Measurements from ENCODE around the gene CDH12. TPM values are rescaled to one million over a fixed set of nuclear protein-coding genes. Genes with fewer than 3 reads are reported as not detected.

CDH12 gene
- total and polyA plus RNA-seq, 7 donors, result 0.04 TPM; not detected in 6

DNA sequence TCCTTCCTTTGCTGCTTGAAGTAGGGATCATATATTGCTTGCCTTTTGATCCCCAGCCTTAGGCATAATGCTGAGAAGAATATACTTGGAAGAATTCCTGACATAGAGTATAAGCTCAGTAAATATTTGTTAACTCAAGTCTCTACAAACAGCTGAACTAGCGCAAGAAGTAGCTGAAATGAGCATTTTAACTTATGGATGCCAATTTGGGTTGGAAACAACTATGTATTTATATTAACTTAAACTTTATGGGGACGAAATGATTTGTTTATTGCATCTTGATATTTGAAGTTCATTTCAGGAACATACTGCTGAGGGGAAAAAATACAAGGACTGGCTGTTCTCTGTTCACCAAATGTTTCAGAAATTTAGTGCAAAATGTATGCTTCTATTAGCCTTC is 258.7 kb downstream of the CDH12 start:
- no peak for DNase-seq
- H3K27me3 ChIP-seq, result no peaks in the 10 kb centered on the region
- TF ChIP-seq POLR2AphosphoS5 (IDR thresholded peaks at IDR 0.05) (no peak), POLR2A (IDR thresholded peaks at IDR 0.05) (no peak), EP300 (IDR thresholded peaks at IDR 0.05) (no peak)
- TF ChIP-seq, protein P1, sequence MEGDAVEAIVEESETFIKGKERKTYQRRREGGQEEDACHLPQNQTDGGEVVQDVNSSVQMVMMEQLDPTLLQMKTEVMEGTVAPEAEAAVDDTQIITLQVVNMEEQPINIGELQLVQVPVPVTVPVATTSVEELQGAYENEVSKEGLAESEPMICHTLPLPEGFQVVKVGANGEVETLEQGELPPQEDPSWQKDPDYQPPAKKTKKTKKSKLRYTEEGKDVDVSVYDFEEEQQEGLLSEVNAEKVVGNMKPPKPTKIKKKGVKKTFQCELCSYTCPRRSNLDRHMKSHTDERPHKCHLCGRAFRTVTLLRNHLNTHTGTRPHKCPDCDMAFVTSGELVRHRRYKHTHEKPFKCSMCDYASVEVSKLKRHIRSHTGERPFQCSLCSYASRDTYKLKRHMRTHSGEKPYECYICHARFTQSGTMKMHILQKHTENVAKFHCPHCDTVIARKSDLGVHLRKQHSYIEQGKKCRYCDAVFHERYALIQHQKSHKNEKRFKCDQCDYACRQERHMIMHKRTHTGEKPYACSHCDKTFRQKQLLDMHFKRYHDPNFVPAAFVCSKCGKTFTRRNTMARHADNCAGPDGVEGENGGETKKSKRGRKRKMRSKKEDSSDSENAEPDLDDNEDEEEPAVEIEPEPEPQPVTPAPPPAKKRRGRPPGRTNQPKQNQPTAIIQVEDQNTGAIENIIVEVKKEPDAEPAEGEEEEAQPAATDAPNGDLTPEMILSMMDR (IDR thresholded peaks at IDR 0.05), result no peak
- H3K4me3 ChIP-seq, result no peak overlapping the region
- WGBS, 2 donors, result 42 to 69% methylated on average over 2 of the region's 2 CpGs
- intact Hi-C loops (cut with DNase I), result no loop called here
- no peaks in the 10 kb centered on the region for H3K4me1 ChIP-seq
- no peaks in the 10 kb centered on the region for H3K36me3 ChIP-seq
- H3K27ac ChIP-seq, result no peak overlapping the region
- H3K9me3 ChIP-seq, result no peaks in the 10 kb centered on the region

DNA sequence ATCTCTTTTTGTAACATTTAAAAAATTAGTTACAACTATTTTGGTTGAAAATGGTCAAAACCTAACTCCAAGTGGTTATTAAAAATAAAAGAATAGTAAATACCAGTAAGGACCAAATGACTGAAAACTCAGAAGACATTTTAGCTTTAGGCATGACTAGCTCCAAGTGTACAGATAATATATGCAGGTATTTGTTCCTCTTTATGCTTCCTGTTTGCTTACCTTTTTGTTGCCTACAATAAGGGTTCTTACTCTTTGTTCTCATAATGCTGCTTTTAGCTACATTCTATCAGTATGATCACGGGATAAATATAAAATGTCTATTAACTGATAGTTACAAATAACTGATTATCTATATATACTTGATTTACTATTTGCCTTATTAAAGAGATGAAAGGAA is 259.6 kb downstream of the CDH12 start:
- no peaks in the 10 kb centered on the region for H3K4me1 ChIP-seq
- no peaks in the 10 kb centered on the region for H3K36me3 ChIP-seq
- no peak for DNase-seq
- H3K27me3 ChIP-seq, result no peaks in the 10 kb centered on the region
- TF ChIP-seq, protein P1 (IDR thresholded peaks at IDR 0.05), result no peak
- TF ChIP-seq POLR2AphosphoS5 (IDR thresholded peaks at IDR 0.05) (no peak), EP300 (IDR thresholded peaks at IDR 0.05) (no peak), POLR2A (IDR thresholded peaks at IDR 0.05) (no peak)
- intact Hi-C loops (cut with DNase I), result no loop called here
- H3K4me3 ChIP-seq, result no peak overlapping the region
- H3K27ac ChIP-seq, result no peak overlapping the region
- H3K9me3 ChIP-seq, result no peaks in the 10 kb centered on the region
- 80 to 82% methylated on average over 1 of the region's 1 CpG for WGBS, 2 donors

GRCh38 chr5:22591461-22591860 is 261.7 kb downstream of the CDH12 start:
- intact Hi-C loops (cut with DNase I), result no loop called here
- no peaks in the 10 kb centered on the region for H3K27me3 ChIP-seq
- H3K4me1 ChIP-seq, result no peaks in the 10 kb centered on the region
- H3K36me3 ChIP-seq, result no peaks in the 10 kb centered on the region
- H3K4me3 ChIP-seq, result no peak overlapping the region
- TF ChIP-seq, protein P1 (IDR thresholded peaks at IDR 0.05), result no peak
- TF ChIP-seq EP300 (IDR thresholded peaks at IDR 0.05) (no peak), POLR2AphosphoS5 (IDR thresholded peaks at IDR 0.05) (no peak), POLR2A (IDR thresholded peaks at IDR 0.05) (no peak)
- no peak overlapping the region for H3K27ac ChIP-seq
- no peak for DNase-seq
- H3K9me3 ChIP-seq, result no peaks in the 10 kb centered on the region

DNA sequence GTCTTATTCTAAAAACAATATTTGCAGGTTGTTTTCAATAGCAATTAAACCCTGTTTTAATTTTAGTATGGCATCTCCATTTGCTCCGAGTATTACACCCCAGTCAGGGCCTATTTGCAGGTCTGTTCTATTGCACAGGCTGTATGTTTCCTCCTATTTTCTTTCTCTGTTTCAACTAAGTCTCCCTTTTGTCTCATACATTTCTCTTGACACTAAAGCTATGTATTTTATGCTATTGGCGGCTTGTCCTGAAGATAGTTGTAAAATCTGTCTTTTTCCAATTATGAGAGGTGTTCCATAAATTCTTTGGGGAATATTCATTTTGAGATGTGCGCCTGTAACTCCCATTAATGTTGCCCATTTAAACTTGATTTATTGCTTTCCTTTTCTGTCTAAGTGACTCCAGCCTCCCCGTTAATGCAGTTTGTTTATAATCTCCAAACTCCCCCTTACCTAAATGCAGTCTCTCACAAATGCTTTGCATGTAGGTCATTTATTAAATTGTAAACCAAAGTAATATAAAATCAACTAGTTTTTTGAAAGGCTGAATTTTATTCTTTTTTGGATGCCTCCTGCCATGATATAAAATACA is 262.4 kb downstream of the CDH12 start:
- Histone ChIP-seq H3K4me3 (no peak overlapping the region), H3K9me3 (no peaks in the 10 kb centered on the region), H3K36me3 (no peaks in the 10 kb centered on the region), H3K4me1 (no peaks in the 10 kb centered on the region), H3K27me3 (no peaks in the 10 kb centered on the region), H3K27ac (no peak overlapping the region)
- intact Hi-C loops (cut with DNase I), result no loop called here
- TF ChIP-seq, protein P1 (IDR thresholded peaks at IDR 0.05), result no peak
- TF ChIP-seq POLR2A (IDR thresholded peaks at IDR 0.05) (no peak), POLR2AphosphoS5 (IDR thresholded peaks at IDR 0.05) (no peak), EP300 (IDR thresholded peaks at IDR 0.05) (no peak)
- WGBS, 2 donors, result 69 to 80% methylated on average over 4 of the region's 4 CpGs
- DNase-seq, result no peak

- Histone ChIP-seq H3K27me3 (no peaks in the 10 kb centered on the region), H3K27ac (no peak overlapping the region), H3K36me3 (no peaks in the 10 kb centered on the region), H3K4me1 (no peaks in the 10 kb centered on the region), H3K4me3 (no peak overlapping the region), H3K9me3 (no peaks in the 10 kb centered on the region)
- TF ChIP-seq POLR2A (IDR thresholded peaks at IDR 0.05), result no peak
- TF ChIP-seq, protein P1 (IDR thresholded peaks at IDR 0.05), result no peak
- TF ChIP-seq POLR2AphosphoS5 (IDR thresholded peaks at IDR 0.05), result no peak
- no peak for TF ChIP-seq EP300 (IDR thresholded peaks at IDR 0.05)
- DNase-seq, result no peak
- intact Hi-C loops (cut with DNase I), result no loop called here
- 35 to 56% methylated on average over 1 of the region's 1 CpG for WGBS, 2 donors
These were observed 275.4 kb downstream of the CDH12 start for GRCh38 chr5:22577711-22578110.
